GM20000 (cell line): Measurements from ENCODE around the gene SDCCAG8.

Experiments
- DNase-seq: peaks from one replicate; pipeline ENCODE4 v3.0.0; 2012; ENCODE audit warnings: low spot score
- CTCF ChIP-seq: IDR thresholded peaks from 2 replicates; pipeline ENCODE4 v1.5.1; 2012; ENCODE audit warnings: mild to moderate bottlenecking, control low read depth; ENCODE audit errors: extremely low read depth, missing control alignments

SDCCAG8 gene

GRCh38 chr1:243413431-243414151, 157.8 kb downstream of the SDCCAG8 start:
- DNase-seq, result no peak
- TF ChIP-seq CTCF, result no peak

GRCh38 chr1:243414152-243414494, 158.3 kb downstream of the SDCCAG8 start:
- no peak for DNase-seq

GRCh38 chr1:243415663-243416408, 160.0 kb downstream of the SDCCAG8 start:
- DNase-seq, result no peak
- TF ChIP-seq CTCF, result no peak

More at GRCh38 chr1:243414152-243414494, 158.3 kb downstream of the SDCCAG8 start:
- no peak for TF ChIP-seq CTCF

- TF ChIP-seq CTCF, result no peak
- DNase-seq, result peak; percentile 34
Observed at GRCh38 chr1:243416495-243416894, 160.7 kb downstream of the SDCCAG8 start.

- TF ChIP-seq CTCF, result no peak
- no peak for DNase-seq
Observed at GRCh38 chr1:243420016-243420945, 164.4 kb downstream of the SDCCAG8 start.

- DNase-seq, result no peak
- TF ChIP-seq CTCF, result no peak
Observed at GRCh38 chr1:243420946-243421685, 165.3 kb downstream of the SDCCAG8 start.
